Stimulated activated CD4-positive, alpha-beta T cell treated with anti-CD3 and anti-CD28 coated beads, TNF-alpha, amount 100 ng/mL, for 48 hours (primary cell): Measurements from ENCODE around the gene FRMD4A.
"Not testable (repeated sequence)": the region's sequence is repeated elsewhere in the genome, so short reads cannot be mapped to it uniquely, and the experiment has no call there.

Experiments
- DNase-seq, 3 donors: peaks; one replicate each; pipeline ENCODE4 v3.0.0-alpha.2; 2020; ENCODE audit warnings: low read depth in 3 of 3

FRMD4A gene

DNA sequence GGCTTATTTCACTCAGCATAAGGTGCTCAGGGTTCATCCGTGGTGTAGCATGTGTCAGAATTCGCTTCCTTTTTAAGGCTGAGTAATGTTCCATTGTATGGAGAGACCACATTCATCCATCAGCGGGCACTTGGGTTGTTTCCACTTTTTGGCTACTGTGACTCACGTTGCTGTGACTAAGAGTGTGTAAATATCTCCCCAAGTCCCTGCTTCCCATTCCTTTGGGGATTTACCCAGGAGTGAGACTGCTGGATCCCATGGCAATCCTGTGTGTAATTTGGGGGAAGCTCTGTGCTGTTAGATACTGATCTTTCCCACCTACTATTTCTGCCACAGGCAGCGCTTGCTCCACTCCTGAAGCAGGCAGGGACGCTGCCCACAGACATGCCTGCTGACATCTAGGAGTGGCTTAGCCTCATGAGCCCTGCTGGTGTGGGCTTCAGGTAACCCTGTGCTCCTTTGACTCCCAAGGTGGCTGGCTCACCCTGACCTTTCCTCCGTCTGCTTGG, 346.0 kb downstream of the FRMD4A start:
- no peak for DNase-seq

DNA sequence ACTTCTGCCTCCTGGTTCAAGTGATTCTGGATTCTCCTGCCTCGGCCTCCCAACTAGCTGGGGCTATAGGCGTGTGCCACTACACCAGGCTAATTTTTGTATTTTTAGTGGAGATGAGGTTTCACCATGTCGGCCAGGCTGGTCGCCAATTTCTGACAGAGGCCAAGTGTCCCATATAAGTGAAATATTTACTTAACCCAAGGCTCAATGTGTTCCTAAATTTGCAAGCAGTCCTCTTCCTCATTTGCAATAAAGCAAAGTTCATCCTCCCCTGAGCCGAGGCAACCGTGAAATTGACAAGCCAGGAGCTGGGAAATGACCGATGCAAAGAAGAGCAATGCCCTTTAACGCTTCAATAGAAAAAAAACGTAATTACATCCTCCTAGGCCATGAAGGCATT, 347.7 kb downstream of the FRMD4A start:
- DNase-seq: no peak

DNA sequence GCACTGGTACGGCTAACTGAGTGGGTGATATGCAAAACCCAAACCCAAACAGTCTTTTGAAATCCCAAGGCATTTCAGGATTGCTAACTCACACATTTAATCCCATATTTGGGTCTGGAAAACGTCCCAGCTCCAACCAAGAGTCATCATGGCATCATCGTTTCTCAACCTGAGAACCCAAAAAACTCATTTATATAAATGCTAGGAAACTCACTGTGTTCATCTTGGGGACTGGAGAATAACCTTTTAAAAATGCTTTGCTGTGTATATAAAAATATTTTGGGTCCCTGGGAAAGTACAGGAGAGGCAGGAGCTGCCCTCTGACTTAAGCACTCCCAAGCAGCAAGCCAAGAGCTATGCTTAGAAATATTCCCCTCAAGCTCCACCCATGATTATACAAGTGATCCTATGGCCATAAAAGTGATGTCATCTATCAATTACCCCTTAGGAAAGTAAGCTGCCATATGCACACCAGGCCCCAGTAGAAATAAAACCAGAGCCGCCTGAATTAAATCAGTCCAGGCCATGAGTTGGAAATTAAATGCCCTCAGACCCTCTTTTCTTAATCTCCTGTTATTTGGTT, 352.1 kb downstream of the FRMD4A start:
- no peak for DNase-seq

DNA sequence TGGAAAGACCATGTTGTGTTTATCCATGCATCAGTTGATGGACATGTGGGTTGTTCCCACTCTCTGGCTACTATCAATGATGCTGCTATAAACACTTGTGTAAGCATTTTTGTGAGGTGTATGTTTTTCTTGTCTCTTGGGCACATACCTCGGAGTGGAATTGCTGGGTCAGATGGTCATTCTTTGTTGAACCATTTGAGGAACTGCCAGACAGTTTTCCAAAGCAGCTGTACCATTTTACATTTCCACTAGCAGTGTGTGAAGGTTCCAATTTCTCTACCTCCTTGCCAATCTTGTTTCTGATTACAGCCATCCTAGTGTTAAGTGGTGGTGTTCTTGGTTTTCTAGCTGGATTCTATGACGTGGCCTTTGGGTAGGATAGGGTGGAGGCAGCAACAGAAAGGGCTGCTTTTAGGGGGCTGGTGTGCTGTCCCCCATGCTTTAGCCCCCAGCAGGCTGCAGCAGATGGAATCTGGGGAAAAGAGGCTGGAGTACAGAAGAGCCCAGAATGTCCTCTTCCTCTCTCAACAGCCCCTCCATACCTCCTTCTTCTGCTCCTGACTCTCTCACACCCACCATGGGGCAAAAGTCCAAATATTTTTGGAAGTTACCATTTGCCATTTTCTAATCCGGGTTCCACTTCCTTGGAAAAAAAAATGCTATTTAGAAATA, 352.7 kb downstream of the FRMD4A start:
- DNase-seq: no peak

DNA sequence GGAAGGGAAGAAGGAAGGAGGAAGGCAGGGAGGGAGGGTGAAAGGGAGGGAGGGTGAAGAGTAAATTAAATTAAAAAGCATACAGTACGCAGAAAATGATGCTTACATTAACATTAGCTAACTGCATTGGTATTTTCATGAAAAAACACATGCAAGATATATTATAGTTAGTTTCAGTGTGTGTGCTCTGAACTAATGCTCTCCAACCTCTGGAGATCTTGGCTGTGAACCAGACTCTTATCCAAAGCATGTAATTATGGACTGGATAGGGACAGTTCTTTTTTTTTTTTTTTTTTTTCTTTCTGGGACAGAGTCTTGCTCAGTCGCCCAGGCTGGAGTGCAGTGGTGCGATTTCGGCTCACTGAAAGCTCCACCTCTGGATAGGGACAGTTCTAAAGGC, 357.0 kb downstream of the FRMD4A start:
- DNase-seq: no peak

DNA sequence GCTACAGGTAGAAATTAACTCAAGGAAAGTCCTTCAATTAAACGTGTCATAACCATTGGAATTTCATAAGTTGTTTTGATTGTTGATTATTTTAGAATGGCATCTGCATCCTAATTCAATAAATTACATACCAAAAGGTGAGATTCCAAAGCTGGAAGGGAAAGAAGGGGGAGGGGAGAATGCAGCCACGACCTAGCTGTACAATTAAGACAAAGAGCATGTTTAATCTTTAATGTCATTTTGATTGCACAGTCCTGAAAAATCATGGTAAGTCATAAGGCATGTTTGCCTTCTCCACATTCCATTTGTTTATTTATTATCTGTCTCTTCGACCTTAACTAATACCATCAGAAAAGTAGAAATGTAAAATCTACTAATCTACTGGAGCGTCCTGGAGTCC, 358.1 kb downstream of the FRMD4A start:
- no peak for DNase-seq

DNA sequence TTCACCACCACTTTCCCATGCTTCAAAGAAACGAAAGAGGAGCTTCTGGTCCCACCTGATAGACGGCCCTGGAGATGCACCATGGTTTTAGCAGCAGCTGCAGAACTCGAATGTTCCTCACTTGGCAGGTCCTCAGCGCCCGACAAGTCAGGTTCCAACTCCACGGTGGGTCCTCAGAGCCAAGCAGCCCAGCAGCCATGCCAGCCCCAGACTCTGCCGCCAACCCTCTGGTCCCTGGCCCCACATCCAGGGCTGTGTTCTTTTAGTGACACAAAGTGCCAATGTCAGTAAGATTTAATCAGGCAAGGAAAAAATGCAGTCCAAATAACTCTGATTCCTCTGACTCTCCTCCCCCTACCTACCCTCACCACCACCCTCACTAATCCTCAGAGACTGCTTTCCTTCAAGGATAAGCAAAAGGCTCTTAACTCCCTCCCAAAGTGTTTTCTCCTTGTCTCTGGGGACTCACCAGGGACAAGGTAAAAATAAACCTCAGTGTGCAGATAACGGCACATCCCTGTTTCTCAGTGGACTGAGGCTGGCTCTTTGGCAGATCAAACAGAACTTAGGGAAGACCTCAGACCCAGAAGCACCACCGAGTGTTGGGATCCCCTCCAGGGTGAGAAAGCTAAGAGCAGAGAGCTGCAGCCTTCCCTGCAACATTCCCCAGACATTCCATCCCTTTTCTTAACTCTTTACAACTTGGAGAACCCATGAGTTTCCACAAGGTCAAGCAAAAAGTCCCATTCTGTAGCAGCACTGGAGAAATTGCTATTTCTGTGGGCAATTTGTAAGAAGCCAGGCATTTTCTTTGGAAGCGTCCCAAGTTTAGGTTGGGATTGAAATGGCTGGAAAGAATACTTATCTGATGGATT, 358.9 kb downstream of the FRMD4A start:
- DNase-seq: no peak

DNA sequence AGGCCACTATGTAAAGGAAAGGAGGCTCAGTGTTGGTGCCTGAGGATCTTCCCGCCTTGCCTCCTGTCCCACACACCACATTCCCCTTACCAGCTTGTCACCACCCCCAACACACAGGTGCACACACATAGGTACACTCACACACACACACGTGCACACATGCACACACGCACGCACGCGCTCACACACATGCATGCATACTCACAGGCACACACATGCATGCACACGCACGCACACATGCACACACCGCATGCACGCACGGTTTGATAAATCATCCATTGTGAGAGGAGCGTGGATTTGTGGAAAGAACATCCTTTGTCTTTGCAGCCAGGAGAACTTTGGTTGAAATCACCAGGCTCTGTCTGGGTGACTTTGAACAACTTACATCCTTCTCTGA, 359.8 kb downstream of the FRMD4A start:
- no peak for DNase-seq

DNA sequence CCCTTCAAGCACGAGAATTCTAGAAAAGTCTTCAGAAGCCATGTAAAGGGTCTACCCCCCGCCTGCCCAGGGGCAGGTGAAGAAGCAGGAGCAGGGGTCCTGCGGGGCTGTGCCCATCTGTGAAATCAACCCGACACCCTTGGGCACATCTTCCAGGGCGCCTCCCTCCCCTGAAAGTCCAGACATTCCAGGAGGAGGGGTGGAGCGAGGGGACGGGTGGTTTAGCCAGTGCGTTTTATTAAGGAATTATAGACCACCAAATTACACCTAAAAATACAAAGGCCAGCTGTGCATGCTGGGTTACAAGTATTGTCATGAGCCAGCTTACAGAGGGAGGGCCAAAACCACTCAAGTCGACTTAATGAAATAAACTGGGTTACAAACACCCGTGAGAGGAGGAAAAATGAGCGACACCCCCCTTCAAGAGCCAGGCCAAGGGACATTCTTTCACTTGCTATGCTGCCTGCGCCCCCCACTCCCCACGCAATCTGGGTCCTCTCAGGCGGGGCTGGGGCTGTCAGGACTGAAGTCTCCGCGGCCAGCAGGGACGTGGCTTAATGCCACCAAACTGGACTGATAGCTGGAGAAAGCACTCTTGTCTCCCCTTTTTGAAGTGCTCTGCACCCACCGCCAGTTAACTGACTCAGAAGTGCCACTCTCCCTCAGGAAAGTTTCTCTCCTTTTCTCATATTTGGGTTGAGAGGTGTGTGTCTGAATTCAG, 360.3 kb downstream of the FRMD4A start:
- DNase-seq: no peak

DNA sequence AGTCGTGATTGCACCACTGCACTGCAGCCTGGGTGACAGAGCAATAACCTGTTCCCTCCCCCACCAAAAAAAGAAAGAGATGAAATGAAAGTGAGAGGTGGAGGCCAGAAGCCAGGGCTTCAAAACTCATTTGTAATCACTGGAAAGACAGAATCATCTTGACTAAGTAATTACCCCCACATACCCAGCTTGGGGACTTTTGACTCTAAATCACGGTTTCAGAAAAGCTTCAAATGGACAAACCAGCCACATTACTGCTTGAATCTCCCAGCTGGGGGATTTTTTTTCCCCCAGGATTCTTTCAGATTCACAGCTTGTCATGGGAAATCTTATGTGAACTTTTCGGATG, 361.0 kb downstream of the FRMD4A start:
- peak in 1 of 3 donors; percentile 14 for DNase-seq

DNA sequence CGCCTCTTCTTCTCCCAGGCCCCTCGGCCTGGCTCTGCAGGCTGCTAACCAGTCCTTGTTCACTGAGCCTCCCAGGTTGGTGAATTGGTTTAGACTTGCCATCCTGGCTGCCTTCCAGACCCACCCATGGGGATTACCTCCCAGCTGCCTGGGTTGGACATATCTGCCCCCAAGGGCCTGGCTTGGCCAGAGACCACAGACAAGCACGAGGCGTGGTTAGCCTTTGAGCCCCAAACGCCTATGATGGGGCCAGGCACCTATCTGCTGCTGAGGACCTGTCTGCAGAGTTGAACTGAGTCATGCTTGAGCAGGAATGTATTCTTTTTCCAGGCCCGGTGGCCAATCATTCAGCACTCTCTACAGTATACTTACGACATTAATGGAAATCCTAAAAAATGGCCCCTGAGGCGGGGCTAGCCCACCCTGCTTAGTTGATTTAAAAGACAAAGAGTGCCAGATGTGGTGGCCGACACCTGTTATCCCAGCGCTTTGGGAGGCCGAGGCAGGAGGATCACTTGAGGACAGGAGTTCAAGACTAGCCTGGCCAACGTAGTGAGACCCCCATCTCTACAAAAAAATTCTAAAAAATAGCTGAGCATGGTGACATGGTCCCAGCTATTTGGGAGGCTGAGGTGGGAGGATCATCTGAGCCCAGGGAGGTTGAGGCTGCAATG, 361.5 kb downstream of the FRMD4A start:
- no peak for DNase-seq

DNA sequence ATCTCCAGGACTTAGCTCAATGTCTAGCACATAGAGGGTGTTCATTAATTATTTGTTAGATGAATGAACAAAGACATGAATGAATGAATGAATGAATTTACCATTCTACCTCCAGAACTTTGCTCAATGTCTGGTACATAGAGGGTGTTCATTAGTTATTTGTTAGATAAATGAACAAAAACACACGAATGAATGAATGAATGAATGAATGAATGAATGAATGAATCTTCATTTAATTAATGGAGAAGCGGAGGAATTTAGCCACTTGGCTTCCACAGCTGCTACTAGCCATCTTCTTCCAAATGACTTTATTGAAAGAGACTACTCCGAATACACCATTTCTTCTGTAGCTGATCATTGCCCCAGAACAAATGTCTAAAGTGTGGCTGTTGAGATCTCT, 368.9 kb downstream of the FRMD4A start:
- no peak for DNase-seq

DNA sequence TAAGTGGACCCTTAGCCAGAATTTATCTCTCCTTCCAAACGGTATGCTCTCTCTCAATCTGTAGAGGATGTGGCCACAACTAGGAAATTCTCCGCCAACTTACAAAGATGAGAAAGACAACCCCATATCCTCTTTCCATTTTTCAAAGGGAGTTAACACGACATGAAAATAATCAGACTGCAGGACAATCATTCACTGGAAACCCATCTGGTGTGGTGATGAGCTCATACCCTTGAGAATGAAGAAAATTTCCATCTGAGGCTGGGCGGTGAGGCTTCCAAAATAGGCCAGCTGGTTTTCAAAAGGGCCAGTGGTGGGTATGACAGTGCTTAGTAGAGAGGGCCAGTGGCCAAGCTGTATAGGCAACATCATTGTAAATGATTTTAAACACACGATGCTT, 369.6 kb downstream of the FRMD4A start:
- no peak for DNase-seq

DNA sequence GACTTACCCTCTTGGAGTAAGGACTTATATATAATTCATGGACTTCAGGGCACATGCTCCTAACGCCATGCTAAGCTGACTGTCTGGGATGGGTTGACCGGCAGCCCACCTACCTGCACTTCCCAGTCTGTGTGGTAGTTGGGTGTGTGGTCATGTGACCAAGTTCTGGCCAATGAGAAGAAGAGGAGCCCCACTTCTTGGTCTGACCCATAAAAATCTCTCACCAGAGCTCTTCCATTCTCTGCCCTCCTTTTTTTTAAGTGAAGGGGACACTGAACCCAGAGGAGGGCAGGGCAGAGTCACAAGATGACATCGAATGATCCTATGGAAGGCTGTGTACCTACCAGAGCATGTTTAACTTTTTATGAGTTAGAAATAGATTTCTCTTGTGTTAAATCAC, 370.1 kb downstream of the FRMD4A start:
- DNase-seq: no peak

DNA sequence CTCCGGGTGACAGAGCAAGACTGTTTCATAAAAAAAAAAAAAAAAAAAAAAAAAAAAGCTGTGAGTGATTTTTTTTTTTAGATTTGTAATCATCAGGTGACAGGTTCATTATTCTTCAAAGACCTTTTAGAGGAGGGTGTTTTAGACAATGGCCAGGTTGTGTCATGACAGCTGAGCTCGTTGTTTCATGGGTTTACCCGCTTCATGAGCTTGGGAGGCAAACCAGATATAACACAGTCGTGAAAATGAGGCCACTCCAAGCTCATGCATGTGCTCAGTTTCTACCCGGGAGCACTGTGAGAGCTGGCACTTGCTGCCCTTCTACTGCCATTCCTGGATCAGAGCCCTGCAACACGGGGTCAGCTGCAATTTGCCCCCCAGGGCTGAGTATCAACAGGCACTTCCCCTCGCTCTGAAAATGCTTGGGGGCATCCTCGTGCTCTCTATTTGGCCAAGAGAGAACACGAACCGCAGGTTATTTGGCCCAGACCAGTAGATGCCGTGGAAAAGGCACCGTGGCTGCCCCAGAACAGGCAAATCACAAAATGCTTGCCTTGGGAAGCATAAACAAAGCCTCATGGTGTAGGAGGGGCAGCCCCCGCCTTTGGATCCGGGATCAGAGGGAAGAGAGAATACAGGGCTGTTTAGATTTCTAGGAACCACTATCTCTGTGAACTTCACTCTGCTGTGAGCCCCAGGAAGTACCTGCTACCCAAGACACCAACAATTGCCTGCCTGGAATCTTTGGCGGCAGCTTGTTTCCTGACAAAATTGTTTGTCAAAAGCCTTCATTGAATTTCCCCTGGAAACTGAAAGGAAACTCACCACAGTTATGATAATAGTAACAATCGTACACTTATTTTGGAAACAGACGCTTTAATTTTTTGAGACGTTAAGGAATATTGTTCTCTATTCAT, 371.0 kb downstream of the FRMD4A start:
- no peak for DNase-seq

DNA sequence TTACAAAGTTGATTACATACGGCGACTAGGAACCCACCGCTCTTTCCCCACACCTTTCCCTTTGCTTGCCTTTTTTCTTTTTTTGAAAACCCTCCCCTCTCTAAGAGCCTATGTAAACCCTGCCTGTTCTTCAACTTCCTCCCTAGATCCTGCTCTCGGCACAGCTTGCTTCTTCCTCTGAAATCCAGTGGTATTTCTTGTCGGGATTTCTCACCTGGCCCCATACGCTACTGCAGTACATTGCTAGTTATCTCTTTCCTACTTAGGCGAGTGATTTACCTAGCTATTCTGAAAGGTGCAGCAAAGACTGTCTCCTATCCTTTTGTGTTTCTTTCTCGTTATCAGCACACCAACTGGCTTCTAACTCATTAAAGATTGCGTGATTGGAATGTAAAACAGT, 372.9 kb downstream of the FRMD4A start:
- no peak for DNase-seq

DNA sequence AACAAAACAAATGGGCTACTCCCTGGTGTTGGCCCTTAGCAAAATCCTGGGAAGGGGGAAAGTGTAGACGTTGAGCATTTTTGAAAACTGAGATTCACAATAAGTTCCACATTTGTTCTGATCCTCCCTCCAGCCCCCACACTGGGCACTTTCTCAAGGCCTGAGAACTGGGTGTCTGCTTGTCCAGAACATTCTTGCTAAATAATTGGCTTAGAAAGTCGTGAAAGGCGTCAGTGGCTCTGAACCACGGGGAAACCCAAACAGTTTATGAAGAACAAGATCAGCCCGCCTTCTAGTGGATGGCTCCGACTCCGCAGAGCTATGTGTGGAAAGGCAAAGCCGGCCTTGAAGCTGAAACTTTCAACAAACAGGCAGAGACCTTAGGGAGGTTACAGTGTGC, 373.9 kb downstream of the FRMD4A start:
- DNase-seq: no peak

DNA sequence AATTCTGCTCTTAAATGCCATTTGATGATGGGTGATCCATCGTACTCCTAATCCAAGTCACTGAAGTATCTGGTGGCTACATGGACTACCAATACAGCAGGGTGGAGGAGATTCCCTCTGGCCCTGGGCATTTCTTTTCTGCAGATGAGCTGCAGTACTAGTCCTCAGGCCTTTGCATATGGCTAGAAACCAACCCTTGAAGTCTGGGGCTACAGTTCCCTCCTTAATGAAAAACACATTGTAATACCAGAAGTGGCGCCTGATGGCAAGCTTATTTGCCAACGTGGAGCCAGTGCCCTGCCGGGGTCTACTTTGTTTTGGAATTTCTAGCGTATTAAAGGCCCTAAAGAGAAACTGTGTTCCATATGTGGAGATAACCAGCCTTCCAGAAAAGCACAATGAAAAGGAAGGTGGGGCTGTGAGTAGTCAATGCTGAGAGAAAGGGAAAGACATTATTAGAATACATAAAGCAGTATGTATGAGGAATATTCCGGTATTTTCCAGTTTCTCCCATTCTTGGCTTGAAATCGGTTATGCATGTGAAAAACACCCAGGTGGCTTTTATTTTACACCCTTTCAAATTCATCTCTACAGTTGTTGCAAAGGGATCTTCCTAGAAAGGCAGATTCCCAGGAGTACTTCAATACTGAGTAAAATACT, 375.2 kb downstream of the FRMD4A start:
- DNase-seq: no peak

DNA sequence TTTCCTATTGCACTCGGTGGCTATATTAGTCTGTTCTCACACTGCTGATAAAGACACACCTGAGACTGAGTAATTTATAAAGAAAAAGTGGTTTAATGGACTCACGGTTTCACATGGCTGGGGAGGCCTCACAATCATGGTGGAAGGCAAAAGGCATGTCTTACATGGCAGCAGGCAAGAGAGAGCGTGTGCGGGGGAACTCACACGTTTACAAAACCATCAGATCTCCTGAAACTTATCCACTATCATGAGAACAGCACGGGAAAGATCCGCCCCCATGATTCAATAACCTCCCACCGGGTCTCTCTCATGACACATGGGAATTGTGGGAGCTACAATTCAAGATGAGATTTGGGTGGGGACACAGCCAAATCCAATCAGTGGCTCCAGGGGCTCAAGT, 376.5 kb downstream of the FRMD4A start:
- DNase-seq: not testable (repeated sequence)

DNA sequence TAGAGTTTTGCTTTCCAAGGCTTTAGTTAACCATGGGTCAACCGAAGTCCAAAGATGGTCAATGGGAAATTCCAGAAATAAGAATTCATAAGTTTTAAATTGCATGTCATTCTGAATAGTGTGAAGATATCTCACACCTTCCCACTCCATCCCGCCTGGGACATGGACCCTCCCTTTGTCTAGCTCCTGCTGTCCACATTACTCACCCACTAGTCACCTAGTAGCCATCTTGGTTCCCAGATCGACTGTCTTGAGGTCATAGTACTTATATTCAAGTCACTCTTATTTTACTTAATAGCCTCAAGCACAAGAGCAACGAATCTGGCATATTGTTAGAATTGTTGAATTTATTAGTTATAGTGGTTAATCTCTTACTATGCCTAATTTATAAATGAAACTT, 377.4 kb downstream of the FRMD4A start:
- no peak for DNase-seq
